HG03469 (cell line): Measurements from ENCODE around the gene ITGAV.

Source experiments
- ATAC-seq: cut with Tn5 transposase; IDR thresholded peaks from one replicate; pipeline ENCODE4 v1.9.1; 2021; ENCODE audit warnings: mild to moderate bottlenecking, moderate library complexity, moderate number of reproducible peaks; ENCODE audit not compliant: unreplicated experiment

The ITGAV gene

DNA sequence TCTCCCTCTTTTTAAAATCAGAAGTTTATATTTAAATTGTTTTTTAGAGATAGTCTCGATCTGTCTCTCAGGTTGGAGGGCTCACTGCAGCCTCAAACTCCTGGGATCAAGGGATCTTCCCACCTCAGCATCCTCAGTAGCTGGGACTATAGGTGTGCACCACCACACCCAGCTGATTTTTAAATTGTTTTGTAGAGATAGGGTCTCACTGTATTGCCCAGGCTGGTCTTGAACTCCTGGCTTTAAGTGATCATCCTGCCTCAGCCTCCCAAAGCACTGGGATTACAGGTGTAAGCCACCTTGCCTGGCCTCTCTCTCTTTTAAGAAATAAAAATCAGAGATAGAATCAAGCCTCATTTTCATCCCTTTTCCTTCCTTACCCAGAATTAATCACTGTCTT lies 126.1 kb downstream of the ITGAV start:
- ATAC-seq: no peak

DNA sequence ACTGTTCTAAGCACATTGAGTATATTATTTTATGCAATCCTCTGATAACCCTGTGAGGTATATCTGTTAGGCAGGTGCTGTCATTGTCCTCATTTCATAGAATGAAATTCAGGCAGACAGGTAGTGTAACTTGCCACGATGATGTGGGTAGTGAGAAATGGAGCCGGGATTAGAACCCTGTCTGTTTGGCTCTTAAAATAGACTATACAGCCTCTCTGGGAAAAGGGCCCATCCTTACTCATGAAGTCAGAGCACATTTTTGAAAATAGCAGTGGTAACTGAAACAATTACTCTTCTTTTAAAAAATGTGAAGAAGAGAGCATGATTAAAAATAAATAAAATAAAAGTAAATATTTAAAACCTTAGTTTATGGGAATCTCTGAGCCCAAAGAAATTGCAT lies 127.0 kb downstream of the ITGAV start:
- no peak for ATAC-seq

DNA sequence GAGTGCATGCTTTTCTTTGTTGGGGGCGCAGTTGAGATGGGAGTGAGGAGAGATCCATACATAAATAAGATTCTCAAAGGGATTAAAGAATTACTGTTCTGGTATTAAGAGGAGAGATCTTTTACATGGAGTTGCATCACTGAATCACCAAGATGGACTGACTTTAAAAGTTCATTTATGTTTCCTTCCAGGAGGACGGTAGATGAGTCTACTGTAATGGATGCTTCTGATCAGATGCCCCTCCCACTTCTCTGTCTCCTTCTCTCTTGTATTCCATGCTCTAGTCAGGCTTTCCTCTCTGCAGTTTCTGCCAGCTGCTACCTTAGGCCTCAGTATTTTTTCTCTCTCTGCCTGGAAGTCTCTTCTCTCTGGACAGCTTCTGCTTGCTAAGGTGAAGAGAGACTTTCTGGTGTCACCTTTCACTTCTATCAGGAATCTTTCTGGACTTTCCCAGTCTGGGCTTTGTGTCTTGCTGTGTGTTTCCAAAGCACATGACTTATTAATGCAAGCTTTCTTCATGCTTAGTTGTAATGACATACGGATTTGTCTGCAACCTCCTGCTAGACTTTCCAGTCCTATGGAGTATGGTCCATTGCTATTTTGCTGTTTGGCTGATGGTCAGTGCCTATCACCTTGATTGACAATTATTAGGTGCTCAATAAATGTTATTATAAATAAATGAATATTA lies 127.6 kb downstream of the ITGAV start:
- ATAC-seq: no peak

DNA sequence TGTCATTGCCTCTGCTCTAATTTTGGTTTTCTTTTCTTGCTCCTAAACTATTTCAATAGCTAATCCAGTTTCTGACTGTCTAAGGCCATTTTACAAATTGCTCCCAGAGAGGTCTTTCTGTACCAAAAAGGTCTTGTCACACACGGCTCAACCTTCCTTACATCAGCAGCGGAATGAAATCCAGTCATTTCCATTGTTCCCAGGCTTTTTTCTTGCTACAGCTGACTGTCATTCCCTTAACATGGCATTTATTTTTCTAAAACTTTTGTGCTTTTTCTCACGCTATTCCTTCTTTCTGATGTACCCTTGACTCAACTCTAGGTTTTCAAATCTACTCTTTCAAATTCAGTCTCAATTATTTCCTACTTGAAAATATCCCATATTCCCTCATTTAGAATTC lies 128.3 kb downstream of the ITGAV start:
- ATAC-seq: no peak

DNA sequence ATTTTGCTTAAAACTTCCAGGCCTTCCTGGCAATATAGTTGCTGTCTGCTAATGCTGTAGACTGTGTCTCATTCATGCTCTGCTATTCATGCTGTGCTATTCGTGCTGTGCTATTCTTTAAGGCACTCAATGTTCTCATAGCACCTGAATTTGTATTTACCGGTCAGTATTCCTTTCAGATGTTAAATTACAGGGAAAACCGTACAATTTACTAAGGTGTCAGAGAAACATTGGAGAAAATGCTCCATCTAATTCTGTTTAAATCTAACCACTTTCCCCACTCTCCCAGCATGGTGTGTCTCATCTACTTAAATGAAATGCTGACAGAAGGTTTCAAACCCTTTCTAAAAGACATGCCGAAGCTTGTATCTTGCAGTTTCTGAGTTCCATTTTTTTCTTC lies 129.0 kb downstream of the ITGAV start:
- ATAC-seq: no peak

DNA sequence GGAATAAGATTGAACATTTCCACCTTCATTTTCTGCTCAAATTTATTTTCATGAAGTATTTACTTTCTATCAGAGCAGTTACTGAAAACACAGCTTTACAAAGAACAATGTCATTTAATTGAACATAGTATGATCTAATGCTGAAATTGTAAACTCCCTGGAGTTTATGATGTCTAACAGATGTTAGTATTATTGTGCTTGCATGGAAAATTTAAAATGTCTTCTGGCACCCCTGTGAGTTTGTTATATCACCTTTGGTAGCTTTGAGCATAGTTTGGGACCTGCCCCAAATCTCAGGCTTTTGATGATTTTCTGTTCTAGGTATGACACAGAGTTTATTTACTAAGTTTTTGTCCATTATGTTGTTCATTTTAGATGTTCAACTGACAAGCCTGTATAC lies 132.1 kb downstream of the ITGAV start:
- ATAC-seq: no peak

DNA sequence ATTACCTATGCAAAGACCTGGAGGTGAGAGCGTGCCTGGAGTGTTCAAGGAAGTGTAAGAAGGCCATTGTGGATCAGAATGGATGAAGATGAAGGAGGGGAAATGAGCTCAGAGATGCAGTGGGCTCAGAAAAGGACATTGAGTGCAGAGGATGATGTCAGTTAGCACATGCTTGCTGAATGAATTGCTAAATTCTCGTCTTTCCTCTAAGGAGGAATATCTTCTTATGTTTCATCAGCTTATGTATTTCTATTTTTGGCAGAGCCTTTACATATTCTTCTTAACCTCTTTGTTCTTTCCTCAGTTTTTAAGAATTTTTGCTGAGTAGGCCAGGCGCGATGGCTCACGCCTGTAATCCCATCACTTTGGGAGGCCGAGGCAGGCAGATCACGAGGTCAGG lies 134.9 kb downstream of the ITGAV start:
- no peak for ATAC-seq

DNA sequence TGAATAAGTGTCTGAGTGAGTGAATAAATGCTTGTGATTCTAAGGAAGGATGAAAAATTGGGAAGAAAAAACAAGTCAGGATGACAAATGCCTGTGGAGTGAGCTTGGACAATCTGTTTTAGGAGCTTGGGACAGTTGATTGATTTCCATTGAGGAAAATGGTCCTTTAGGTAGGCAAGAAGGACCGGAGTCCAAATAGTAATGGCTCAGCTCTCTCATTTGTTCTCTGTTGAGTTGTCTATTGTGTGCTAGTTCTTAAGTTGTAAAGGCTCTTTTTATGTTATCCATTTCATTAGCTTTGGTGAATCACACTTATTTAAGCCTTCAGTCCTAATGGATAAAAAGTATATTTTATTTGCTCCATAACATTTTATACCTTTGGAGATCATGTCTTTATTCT lies 135.9 kb downstream of the ITGAV start:
- ATAC-seq: no peak

DNA sequence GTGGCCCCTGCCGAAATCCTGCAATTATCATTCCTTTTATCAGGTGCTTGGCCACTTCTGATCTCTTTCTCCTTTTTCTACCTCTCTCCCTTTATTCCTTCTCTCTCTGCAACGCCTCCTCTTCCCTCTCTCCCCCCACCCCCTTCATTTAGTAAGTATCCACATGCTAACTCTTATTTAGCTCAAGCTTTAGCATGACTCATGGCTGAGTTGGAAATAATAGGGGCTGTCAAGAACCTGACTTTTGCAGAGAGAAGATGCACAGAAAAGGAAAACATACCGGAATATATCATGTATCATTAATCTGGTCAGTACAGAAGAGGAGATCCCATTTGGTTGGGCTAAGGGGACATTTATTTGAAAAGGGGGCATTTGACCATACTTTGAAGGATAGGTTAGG lies 137.1 kb downstream of the ITGAV start:
- ATAC-seq: no peak

DNA sequence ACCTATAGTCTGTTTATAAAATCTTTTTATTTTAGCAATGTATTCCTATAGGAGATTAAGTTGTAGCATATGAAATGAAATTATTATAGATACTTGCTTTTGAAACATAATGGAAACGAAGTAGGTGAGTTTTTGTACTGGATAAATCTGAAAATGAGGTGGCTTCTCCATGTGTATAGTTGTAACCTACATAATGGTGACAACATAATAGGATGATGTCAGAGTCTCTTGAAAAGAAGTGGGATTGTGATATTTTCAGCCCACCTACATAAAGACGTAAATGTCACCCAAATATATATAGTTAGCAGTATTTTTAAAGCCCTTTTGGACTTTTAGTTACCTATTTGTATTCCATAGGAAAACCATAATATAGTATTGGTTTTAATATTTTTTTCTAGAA lies 138.8 kb downstream of the ITGAV start:
- no peak for ATAC-seq
